ENCODE measurements around the gene ALK. TPM values are rescaled to one million over a fixed set of nuclear protein-coding genes. Genes with fewer than 3 reads are reported as not detected.

Gene ALK
- total RNA-seq, 1 donor from 2014 or later, result under 0.01 TPM

- no peak for TF ChIP-seq CTCF (conservative IDR thresholded peaks at IDR 0.05; ENCODE audit: low read depth, low read length)
- H3K4me3 ChIP-seq (ENCODE audit: low read depth, low read length), result no peak overlapping the region
- DNase-seq (ENCODE audit: low read depth), result no peak
Measured at GRCh38 chr2:29165362-29166241, 755.8 kb downstream of the ALK start.

GRCh38 chr2:29164091-29164846, 757.1 kb downstream of the ALK start:
- no peak overlapping the region for H3K4me3 ChIP-seq (ENCODE audit: low read depth, low read length)
- TF ChIP-seq CTCF (conservative IDR thresholded peaks at IDR 0.05; ENCODE audit: low read depth, low read length), result no peak
- no peak for DNase-seq (ENCODE audit: low read depth)

- H3K4me3 ChIP-seq (ENCODE audit: low read depth, low read length), result no peak overlapping the region
- DNase-seq (ENCODE audit: low read depth), result no peak
- TF ChIP-seq CTCF (conservative IDR thresholded peaks at IDR 0.05; ENCODE audit: low read depth, low read length), result no peak
Measured at GRCh38 chr2:29162204-29162928, 759.0 kb downstream of the ALK start.

- no peak for TF ChIP-seq CTCF (conservative IDR thresholded peaks at IDR 0.05; ENCODE audit: low read depth, low read length)
- no peak overlapping the region for H3K4me3 ChIP-seq (ENCODE audit: low read depth, low read length)
- no peak for DNase-seq (ENCODE audit: low read depth)
Measured at GRCh38 chr2:29160184-29160583, 761.2 kb downstream of the ALK start.

- no peak overlapping the region for H3K4me3 ChIP-seq (ENCODE audit: low read depth, low read length)
- no peak for DNase-seq (ENCODE audit: low read depth)
- TF ChIP-seq CTCF (conservative IDR thresholded peaks at IDR 0.05; ENCODE audit: low read depth, low read length), result no peak
Measured at GRCh38 chr2:29159125-29159524, 762.3 kb downstream of the ALK start.

GRCh38 chr2:29157131-29157530, 764.3 kb downstream of the ALK start:
- TF ChIP-seq CTCF (conservative IDR thresholded peaks at IDR 0.05; ENCODE audit: low read depth, low read length), result no peak
- DNase-seq (ENCODE audit: low read depth), result no peak
- H3K4me3 ChIP-seq (ENCODE audit: low read depth, low read length), result no peak overlapping the region
